Cortex of kidney (tissue), 1 donor: Measurements from ENCODE around the gene SDC4.

Experiments
- DNase-seq: peaks from one replicate; lab custom pipeline; 2025; lab: John Stamatoyannopoulos, UW

Gene SDC4

DNA sequence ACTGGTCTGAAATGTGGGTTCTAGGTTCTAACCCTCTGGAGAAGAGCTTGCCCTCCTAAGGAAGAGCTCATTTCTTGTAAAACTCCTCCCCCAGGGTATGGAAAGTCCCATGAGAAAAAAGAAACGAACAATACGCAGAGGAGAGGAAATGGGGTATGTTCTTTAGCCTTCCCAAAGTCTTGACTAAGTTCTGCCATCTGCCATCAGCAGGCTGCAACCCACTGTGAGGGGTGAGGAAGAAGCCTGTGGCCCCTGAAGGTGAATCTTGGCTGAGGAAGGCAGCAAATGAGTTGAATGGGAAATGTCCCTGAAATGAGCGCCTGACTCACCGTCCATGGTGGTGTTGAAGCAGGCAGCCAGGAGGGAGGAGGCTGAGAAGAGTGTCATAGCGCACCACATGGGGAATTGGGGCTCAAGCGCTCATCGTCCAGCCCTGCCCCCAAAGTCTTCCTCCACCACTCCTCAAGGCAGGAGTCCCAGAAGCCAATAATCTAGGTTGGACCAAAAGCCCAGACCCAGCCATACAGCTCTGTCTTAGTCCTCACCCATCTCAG lies 29.8 kb downstream of the SDC4 start:
- DNase-seq: no peak

DNA sequence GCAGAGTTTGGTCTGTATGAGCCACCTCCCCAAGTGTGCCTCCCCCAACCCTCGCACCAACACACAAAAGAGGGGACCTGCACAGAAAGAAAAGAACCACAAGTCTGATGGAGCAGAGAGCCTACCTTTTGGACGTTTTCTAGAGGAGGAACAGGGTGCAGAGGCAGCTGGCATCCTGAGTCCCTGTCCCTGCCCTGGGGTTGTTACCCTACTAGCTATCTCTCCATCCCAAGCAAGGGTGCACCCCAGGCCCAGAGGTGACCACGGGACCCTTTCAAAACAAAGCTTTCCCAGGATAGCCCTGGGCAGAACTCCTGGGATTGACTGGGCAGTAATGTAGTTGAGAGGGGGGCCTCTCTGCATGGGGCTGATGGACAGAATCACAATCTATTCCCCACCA lies 30.4 kb downstream of the SDC4 start:
- DNase-seq: no peak

DNA sequence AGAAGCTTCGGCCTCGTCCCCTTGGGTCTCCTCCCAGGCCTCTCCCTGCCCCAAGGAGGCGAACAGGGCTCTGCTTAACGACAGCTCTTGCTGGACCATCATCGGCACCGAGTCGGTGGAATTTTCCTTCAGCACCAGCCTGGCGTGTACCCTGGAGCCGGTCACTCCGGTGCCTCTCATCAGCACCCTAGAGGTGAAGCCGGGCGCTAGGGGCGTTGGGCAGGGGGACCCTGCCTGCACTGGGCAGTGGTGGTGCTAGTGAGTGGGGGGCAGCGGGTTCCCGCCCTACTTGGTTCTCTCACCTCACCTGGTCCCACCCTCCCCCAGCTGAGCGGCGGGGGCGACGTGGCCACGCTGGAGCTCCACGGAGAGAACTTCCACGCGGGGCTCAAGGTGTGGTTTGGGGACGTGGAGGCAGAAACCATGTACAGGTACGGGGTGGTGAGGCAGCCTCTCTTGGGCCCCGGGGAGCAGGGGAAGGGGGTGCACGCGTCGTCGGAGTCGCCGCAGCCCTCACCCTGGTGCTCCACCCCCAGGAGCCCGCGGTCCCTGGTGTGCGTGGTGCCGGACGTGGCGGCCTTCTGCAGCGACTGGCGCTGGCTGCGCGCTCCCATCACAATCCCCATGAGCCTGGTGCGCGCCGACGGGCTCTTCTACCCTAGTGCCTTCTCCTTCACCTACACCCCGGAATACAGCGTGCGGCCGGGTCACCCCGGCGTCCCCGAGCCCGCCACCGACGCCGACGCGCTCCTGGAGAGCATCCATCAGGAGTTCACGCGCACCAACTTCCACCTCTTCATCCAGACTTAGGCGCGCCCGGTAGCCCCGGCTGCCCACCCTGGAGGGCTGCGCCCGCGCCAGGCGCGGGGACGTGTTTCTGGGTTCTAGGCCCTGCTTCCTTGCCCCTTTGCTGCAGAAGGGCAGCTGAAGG lies 31.8 kb downstream of the SDC4 start:
- DNase-seq: no peak

DNA sequence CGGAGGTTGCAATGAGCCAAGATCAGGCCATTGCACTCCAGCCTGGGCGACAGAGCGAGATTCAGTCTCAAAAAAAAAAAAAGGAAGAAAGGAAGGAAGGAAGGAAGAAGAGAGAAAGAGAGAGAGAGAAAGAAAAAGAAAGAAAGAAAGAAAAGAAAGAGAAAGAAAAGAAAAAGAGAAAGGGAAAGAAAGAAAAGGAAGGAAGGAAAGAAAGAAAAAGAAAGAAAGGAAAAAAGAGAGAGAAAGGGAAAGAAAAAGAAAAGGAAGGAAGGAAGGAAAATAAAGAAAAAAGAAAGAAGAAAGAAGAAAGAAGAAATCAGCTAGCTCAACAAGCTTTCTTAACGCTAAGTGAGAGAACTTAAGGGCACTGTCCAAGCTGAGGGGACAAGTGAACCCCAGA lies 32.6 kb downstream of the SDC4 start:
- DNase-seq: no peak

DNA sequence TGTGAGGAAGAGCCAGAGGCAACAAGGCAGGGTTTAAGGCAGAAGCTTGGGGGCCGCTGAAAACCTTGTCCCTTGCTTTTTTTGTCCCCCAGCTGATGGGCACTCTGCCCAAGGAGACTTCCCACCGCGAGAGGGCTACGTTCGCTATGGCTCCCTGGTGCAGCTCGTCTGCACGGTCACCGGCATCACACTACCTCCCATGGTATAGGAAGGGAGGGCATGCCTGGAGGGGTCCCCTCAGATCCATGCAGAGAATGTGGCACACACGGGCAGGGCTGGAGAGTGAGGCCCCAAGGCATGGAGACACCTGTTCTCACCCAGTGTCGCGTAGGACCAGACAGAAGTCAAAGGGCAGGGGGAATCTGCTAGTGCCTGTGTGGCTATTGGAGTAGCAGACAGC lies 34.3 kb downstream of the SDC4 start:
- no peak for DNase-seq

DNA sequence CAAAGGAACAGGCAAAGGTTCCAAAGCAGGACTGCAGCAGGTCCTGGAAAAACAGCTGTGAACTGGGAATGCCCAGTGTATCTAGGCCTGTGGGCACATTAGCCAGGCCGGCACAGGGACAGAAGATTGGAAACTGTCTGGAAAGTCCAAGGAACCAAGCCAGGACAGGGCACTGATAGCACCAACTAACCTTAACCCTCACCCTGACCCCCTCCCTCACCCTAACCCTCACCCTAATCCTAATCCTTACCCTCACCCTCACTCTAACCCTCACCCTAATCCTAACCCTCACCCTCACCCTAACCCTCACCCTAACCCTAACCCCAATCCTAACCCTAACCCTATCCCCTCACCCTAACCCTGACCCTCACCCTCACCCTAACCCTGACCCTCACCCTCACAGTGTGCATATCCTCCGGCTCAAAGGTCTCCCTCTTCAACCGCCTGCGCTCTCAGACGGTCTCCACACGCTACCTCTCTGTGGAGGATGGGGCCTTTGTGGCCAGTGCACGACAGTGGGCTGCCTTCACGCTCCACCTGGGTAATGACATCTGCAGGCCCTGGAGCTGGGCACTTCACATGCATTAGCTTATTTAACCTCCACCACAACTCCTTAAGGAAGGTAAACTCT lies 35.0 kb downstream of the SDC4 start:
- no peak for DNase-seq

DNA sequence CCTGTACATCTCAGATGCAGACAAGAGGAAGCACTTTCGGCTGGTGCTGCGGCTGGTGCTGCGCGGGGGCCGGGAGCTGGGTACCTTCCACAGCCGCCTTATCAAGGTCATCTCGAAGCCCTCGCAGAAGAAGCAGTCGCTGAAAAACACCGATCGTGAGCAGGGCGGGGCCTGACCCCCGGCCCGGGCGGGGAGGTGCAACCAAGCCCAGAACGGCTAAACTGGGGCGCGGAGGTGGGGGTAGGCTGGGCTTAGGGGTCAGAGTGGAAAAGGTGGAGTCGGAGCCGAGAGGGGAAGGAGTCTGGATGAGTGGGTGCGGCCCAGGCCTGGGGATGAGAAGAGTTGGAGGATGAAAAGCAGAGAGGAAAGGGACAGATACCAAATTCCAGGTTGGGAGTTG lies 36.0 kb downstream of the SDC4 start:
- no peak for DNase-seq

DNA sequence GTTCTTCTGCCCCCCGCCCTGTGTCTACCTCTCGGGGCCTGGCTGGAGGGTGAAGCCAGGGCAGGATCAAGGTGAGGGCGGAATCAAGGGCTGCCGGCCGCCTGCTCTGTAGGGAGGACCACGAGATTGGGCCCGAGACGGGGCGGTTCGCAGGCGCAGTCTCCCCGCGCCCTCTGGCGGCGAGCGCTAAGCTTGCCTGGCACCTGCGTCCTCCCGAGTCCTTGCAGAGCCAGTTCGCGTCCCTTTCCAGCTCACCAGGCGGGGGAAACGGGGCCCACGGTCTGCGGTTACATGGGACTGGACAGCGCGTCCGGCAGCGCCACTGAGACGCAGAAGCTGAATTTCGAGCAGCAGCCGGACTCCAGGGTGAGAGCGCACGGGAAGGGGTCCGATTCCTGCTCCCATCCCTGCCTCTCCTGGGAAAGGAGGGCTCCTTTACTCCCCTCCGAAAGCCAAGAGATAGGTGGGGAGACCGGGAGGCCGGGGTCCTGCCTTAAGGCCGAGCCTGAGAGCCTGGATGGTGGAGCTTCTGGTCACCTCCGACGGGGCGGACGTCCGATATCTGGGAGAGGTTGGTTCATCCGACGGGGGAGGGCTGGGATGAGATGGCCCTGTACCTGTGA lies 36.5 kb downstream of the SDC4 start:
- DNase-seq: no peak

DNA sequence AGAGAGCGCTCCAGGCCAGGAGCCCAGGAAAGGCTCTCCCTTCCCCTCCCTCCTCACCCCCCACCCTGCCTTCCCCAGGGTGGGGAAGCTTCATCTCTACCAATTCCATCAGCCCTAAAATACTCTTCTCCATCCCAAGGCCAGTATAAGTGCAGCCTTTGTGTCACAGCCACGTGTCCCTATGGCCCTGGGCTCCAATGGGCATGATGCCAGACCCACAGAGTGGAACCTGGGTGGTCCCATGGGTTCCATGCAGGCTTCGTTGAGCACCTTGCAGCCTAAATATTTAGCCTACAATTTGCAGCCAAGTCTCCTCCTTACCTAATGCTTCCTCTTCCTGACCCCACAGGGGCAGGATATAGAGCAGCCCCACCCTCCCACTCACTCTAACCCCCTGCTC lies 39.1 kb downstream of the SDC4 start:
- no peak for DNase-seq

DNA sequence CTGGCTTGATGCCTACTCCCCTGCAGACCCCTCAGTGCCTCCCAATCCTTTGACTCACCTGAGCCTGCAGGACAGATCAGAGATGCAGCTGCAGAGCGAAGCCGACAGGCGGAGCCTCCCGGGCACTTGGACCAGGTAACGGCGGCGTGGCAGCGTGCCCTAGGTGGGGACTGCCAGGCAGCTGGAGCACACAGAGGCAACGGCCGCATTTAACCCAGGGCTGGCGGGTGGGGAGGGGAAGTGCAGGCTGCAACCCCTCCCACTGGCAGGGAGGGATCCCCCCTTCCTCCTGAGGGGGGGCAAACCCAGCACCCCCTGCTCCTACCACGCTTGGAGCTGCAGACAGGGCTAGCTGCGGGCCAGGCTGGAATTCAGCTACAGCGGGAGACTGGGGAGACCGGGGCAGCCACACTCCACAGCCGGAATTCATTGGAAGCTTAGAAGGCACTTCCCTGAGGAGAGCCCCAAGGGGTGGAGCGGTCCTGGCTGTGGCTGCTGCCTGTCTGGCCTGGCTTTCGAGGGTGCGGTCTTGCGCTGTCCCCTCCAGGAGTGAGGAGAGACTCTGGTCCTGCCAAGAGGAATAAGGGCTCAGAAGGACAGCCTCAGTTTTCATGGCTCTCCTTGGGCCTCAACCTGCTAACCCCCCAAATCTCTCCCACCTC lies 40.0 kb downstream of the SDC4 start, which contains the start of gene MATN4:
Gene MATN4, minus strand, starts transcription at position 183 of the 662 bp plus-strand sequence. CDS start 2,717 bp downstream, outside the sequence.
- DNase-seq: no peak

DNA sequence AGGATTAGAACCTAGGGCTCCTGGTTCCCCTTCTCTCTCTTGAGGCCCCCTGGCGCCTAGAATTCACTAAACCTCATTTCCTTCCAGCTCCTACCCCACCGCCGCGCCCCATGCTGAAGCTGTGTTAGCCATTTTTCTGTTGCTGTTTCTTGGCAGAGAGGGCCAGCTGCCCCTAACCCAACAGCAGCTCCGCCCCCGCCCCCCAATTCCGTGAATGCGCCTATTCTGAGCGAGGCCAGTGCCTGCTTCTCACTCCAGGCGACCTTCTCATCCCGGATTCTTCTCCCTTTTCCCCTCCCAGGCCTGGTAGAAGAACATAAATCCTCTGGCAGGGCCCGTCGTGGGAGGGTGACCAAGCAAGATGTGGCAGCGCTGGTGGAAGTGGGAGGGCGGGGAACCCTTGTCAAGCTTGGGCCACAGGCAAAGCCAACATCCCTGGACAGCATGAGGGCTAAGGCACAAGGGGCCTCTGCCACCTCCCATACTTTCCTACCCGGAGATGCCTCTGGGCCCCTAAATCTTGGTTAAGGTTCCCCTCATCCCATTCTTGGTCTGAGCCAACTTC lies 41.1 kb downstream of the SDC4 start:
- DNase-seq: no peak

DNA sequence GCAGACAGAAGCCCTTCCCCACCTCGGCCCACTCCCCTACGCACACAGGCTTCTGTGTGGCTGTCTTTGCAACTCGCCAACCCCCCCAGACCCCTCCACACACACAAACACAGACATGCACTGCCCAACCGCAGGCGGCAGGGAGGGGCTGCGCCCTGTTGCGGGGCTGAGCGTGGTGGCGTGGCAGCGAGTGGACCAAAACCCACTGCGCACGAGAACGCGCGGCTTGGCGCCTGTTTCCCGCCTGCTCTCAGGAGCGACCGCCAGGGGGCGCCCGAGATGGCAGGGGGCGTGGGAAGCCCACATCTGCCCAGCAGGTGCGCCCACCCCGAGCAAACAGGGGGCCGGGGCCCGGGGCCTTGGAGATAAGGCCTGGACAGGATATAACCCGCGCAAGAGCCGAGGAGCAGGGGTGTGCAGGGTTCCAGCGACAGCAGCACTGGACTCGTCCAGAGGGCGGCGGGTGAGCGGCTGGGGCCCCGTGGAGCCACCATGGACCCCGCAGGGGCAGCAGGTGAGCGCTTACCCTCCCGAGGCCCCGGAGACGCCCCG lies 41.7 kb downstream of the SDC4 start, which contains the start of gene RBPJL:
Gene RBPJL, plus strand, starts transcription at position 410 of the 552 bp plus-strand sequence. Its CDS starts 83 bp downstream, at position 493.
- no peak for DNase-seq

DNA sequence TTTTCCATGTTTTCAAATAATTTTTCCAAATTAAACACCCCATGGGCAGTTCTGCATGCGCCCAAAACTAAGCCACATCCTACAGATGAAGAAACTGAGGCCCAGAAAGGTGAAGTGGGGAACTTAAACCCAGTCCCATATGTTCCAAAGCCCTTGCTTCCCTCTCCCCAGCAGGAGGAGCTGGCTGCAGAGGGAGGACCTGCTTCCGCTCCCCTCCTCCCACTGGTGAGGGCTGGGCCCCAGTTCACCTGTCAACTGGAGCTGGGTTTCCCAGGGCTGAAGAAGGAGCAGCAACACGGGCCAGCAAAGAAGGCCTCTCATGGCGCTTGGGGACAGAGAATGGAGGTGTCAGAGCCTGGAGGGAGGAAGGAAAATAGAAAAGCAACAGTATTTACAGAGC lies 43.0 kb downstream of the SDC4 start:
- no peak for DNase-seq

DNA sequence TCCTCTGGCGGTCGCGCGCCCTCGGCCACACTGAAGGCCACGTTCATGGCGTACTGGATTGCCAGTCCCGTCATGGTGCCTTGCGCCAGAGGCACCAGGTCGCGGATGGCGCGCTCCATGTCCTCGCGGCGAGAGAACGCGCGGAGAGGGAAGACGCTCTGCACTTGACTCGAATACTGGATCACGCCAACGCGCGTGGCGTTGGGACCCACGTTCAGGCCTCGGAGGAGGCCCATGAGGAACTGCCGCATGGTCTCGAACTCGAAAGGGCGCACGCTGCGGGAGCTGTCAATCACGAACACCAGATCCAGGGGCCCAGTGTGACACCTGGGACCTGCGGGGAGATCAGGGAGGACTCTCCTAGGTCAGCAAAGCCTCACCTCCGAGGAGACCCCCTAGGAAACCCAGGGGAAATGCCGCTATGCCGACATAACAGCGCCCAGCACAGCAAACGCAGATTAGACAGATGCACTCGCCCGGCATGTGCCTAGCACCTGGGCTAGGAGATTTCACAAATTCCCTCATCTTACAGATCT lies 43.7 kb downstream of the SDC4 start:
- DNase-seq: no peak

DNA sequence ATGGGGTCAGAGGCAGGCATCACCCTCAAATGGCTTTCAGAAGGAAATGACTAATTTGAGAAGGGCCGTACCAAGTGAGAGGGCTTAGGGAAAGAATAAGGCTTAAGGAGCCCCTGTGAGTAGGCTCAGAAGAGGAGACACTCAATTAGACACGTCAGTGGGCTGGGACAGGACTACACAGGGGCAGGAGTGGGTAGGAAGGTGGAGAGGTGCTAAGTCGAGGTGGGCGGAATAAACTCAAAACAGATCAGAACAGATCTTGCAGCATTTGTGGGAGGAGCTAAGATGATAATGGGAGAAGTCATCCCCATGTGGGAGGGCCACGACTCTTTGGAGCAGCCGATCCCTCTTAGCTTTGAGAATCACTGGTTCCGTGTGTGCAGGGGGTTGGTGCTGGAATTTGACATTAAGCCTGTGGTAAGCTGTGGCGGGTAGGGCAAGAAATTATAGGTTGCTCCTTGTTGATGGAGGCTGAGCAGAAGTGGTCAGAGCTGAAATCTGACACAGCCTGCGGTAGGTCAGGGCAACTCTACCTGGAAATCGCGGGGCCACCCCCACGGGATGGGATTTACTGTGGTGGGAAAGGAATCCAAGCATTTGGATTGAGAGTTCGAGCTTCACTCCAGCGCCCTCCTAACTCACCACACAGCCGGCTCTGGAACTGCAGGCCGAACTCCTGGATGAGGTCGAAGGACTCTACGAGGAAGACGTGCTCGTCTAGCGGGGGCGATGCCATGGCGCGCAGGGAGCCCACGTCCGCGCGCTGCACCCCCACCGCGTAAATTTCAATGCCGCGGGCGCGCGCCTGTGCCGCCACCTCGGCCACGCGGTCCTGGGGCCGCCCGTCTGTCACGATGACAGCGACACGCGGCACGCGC lies 44.4 kb downstream of the SDC4 start:
- DNase-seq: no peak

DNA sequence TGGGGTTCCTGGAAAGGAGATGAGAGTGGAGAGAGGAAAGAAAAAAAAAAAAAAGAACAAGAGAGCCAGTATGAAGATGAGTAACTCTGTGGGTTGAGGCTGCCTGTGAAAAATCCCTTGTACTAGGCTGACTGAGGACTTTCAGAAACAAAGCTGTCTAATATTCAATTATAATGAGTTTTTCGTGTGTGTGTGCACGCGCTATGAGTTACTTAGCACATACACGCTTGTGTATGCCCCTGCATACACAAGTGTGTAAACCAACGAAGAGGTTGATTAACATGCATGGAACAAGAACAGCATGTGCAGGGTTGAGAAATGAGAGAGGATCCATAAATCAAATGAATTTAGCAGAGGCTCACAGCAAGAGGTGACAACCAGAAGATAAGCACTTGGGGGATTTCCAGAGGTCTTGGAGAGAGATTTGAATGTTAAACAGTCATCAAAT lies 46.4 kb downstream of the SDC4 start:
- DNase-seq: no peak

DNA sequence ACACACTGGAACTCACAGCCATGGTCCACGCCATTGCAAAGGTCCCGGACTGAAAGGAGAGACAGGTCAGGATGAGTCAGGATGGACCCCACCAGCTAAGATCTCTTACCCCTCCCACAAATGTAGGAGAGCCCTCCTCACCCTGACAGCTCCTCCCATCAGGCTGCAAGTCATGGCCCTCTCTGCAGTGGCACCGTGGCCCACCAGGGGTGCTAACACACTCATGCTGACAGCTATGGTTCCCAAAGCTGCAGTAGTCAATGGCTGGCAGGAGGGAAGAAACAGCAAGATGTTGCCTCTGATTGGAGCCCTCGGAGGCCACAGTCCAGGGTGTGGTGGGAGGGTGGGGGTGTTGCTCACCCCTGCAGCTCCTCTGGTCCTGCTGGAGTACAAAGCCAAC lies 47.3 kb downstream of the SDC4 start:
- no peak for DNase-seq

DNA sequence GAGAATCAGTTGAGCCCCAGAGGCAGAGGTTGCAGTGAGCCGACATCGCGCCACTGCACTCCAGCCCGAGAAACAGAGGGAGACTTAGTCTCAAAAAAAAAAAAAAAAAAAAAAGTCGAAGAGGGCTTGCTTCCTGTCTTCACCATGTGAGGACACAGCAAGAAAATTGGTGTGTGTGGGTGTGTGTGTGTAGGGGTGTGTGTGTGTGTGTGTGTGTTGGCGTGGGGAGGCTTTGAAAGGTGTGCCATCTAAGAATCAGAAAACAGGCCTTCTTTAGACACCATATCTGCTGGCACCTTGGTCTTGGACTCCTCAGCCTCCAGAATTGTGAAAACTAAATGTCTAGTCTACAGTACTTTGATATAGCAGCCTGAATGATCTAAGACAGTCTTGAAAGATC lies 48.4 kb downstream of the SDC4 start:
- DNase-seq: no peak

DNA sequence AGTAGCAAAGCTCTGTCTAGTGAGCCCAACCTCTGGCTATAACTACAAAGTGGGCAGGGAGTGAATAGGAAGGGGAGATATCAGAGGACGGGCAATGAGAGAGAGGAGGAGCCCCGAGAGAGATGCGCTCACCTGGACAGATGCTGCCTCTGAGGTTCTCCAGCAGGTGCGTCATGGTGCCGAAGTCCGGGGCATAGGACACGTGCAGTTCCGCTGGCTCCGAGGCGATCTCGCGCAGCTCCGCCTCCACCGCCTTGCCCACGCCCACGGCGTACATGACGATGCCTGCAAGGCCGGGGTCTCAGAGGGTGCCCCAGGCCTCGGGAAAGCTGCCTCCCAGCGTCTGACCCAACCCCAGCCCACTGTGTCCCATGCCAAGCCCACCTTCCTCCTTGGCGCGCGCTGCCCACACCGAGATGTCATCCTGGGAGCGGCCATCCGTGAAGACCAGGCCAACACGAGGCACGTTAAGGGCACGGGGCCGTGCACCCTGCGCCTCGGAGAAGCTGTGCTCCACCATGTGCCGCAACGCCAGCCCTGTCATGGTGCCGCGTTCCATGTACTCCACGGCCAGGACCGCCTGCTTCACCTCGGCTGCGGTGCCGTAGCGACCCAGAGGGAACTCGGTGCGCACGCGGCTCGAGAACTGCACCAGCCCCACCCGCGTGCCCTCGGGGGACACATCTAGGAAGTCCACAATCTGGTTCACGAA lies 50.3 kb downstream of the SDC4 start:
- DNase-seq: no peak
